H9 (cell line): ENCODE data around the gene PPP1CA. TPM values are rescaled to one million over a fixed set of nuclear protein-coding genes. Genes with fewer than 3 reads are reported as not detected.

Source experiments
- DNase-seq: peaks from one replicate; pipeline ENCODE4 v3.0.0-alpha.2; 2017
- H2AFZ ChIP-seq: one replicate; pipeline ENCODE4 v1.6.1; 2013; ENCODE audit warnings: mild to moderate bottlenecking, low read length, control low read depth, moderate library complexity
- H2AK5ac ChIP-seq: 2 replicates; pipeline ENCODE4 v1.6.1; 2013; ENCODE audit warnings: low read length, control low read depth, mixed read lengths; ENCODE audit not compliant: insufficient read length
- H2BK120ac ChIP-seq: one replicate; pipeline ENCODE4 v1.6.1; 2013; ENCODE audit warnings: low read depth, mild to moderate bottlenecking, low read length, control low read depth, inconsistent platforms; ENCODE audit not compliant: poor library complexity, severe bottlenecking
- H2BK12ac ChIP-seq: 2 replicates; pipeline ENCODE4 v1.6.1; 2013; ENCODE audit warnings: low read length, control low read depth, mixed read lengths, low read depth; ENCODE audit not compliant: insufficient read length
- H2BK15ac ChIP-seq: 2 replicates; pipeline ENCODE4 v1.6.1; 2013; ENCODE audit warnings: low read depth, low read length, control low read depth
- H2BK20ac ChIP-seq: one replicate; pipeline ENCODE4 v1.6.1; 2013; ENCODE audit warnings: low read depth, mild to moderate bottlenecking, low read length, control low read depth, inconsistent platforms; ENCODE audit not compliant: poor library complexity, severe bottlenecking
- H2BK5ac ChIP-seq: 2 replicates; pipeline ENCODE4 v1.6.1; 2013; ENCODE audit warnings: low read length, control low read depth, mixed read lengths; ENCODE audit not compliant: insufficient read length
- H3K14ac ChIP-seq: 2 replicates; pipeline ENCODE4 v1.6.1; 2013; ENCODE audit warnings: low read length, control low read depth; ENCODE audit not compliant: insufficient read depth
- H3K18ac ChIP-seq: 2 replicates; pipeline ENCODE4 v1.6.1; 2013; ENCODE audit warnings: low read depth, mild to moderate bottlenecking, mixed read lengths, low read length, control low read depth; ENCODE audit not compliant: insufficient read length
- H3K23ac ChIP-seq: 2 replicates; pipeline ENCODE4 v1.6.1; 2013; ENCODE audit warnings: low read length, control low read depth, mixed read lengths, low read depth; ENCODE audit not compliant: insufficient read length
- H3K23me2 ChIP-seq: 2 replicates; pipeline ENCODE4 v1.6.1; 2013; ENCODE audit warnings: low read depth, mild to moderate bottlenecking, mixed read lengths, low read length, control low read depth; ENCODE audit not compliant: insufficient read length, poor library complexity, severe bottlenecking
- H3K27ac ChIP-seq: 2 replicates; pipeline ENCODE4 v1.5.1; 2013; ENCODE audit warnings: low read length, control low read depth, mixed read lengths, low read depth; ENCODE audit not compliant: insufficient read length
- H3K27me3 ChIP-seq: 2 replicates; pipeline ENCODE4 v1.6.1; 2013; ENCODE audit warnings: low read length, control low read depth, inconsistent platforms; ENCODE audit not compliant: insufficient read depth
- H3K4ac ChIP-seq: 2 replicates; pipeline ENCODE4 v1.6.1; 2013; ENCODE audit warnings: low read depth, mild to moderate bottlenecking, control low read depth, inconsistent platforms, low read length, moderate library complexity
- H3K4me1 ChIP-seq: 2 replicates; pipeline ENCODE4 v1.6.1; 2013; ENCODE audit warnings: low read length, control low read depth, inconsistent platforms; ENCODE audit not compliant: insufficient read depth
- H3K4me2 ChIP-seq: 2 replicates; pipeline ENCODE4 v1.6.1; 2013; ENCODE audit warnings: low read length, control low read depth, mixed read lengths; ENCODE audit not compliant: insufficient read length, insufficient read depth
- H3K56ac ChIP-seq: 2 replicates; pipeline ENCODE4 v1.6.1; 2013; ENCODE audit warnings: low read depth, mild to moderate bottlenecking, mixed read lengths, low read length, control low read depth; ENCODE audit not compliant: insufficient read length
- H3K79me1 ChIP-seq: 2 replicates; pipeline ENCODE4 v1.6.1; 2013; ENCODE audit warnings: low read depth, mild to moderate bottlenecking, moderate library complexity, low read length, control low read depth, inconsistent platforms; ENCODE audit not compliant: insufficient read depth, poor library complexity, severe bottlenecking
- H3K79me2 ChIP-seq: 2 replicates; pipeline ENCODE4 v1.6.1; 2013; ENCODE audit warnings: low read length, control low read depth, inconsistent platforms; ENCODE audit not compliant: insufficient read depth
- H3K9ac ChIP-seq: 2 replicates; pipeline ENCODE4 v1.6.1; 2013; ENCODE audit warnings: low read length, control low read depth, mixed read lengths; ENCODE audit not compliant: insufficient read length; ENCODE audit errors: extremely low read depth
- H3K9me3 ChIP-seq: one replicate; pipeline ENCODE4 v1.6.1; 2013; ENCODE audit warnings: low read depth, low read length, inconsistent platforms; ENCODE audit not compliant: control insufficient read depth
- H3T11ph ChIP-seq: one replicate; pipeline ENCODE4 v1.6.1; 2013; ENCODE audit warnings: mild to moderate bottlenecking, low read length, control low read depth, inconsistent platforms
- H4K20me1 ChIP-seq: one replicate; pipeline ENCODE4 v1.6.1; 2013; ENCODE audit not compliant: control insufficient read depth, insufficient read length, insufficient read depth
- H4K5ac ChIP-seq: 2 replicates; pipeline ENCODE4 v1.6.1; 2013; ENCODE audit warnings: low read depth, mild to moderate bottlenecking, mixed read lengths, low read length, control low read depth; ENCODE audit not compliant: insufficient read length
- H4K8ac ChIP-seq: replicated peaks from 2 replicates; pipeline ENCODE4 v1.6.1; 2013; ENCODE audit warnings: low read length, control low read depth, mixed read lengths, low read depth; ENCODE audit not compliant: insufficient read length
- H4K91ac ChIP-seq: 2 replicates; pipeline ENCODE4 v1.6.1; 2013; ENCODE audit warnings: low read depth, mild to moderate bottlenecking, moderate library complexity, mixed read lengths, low read length, control low read depth; ENCODE audit not compliant: insufficient read length
- H3K27ac Mint-ChIP-seq, 3 experiments: 2 replicates in 2 of 3; 3 replicates in 1 of 3; pipeline ENCODE4 v1.8.0; 2020 to 2021; ENCODE audit warnings: mixed read lengths in 3 of 3, mild to moderate bottlenecking in 1 of 3, moderate library complexity in 1 of 3
- H3K27me3 Mint-ChIP-seq: 2 replicates; pipeline ENCODE4 v1.8.0; 2021; ENCODE audit warnings: low read depth, mild to moderate bottlenecking, moderate library complexity, mixed read lengths
- H3K36me3 Mint-ChIP-seq, 3 experiments: 2 replicates in 2 of 3; 3 replicates in 1 of 3; pipeline ENCODE4 v1.8.0; 2020 to 2021; ENCODE audit warnings: low read depth in 3 of 3, mixed read lengths in 3 of 3; ENCODE audit not compliant: insufficient read depth in 1 of 3
- H3K4me1 Mint-ChIP-seq, 2 experiments: 2 replicates each; pipeline ENCODE4 v1.8.0; 2020; ENCODE audit warnings: mixed read lengths in 2 of 2
- H3K4me3 Mint-ChIP-seq, 2 experiments: 2 replicates in 1 of 2; 3 replicates in 1 of 2; pipeline ENCODE4 v1.8.0; 2020 to 2021; ENCODE audit warnings: mild to moderate bottlenecking in 2 of 2, mixed read lengths in 2 of 2, moderate library complexity in 1 of 2
- H3K9me3 Mint-ChIP-seq, 2 experiments: 2 replicates in 1 of 2; 3 replicates in 1 of 2; pipeline ENCODE4 v1.8.0; 2020; ENCODE audit warnings: mild to moderate bottlenecking in 2 of 2, mixed read lengths in 2 of 2, moderate library complexity in 1 of 2
- CTCF ChIP-seq: fragments of 200-600 bp; sonication (generic); conservative IDR thresholded peaks from 3 replicates; pipeline ENCODE4 v1.8.0; 2021; ENCODE audit warnings: antibody characterized with exemption, mild to moderate bottlenecking
- WGBS: extraction: QIAGEN DNeasy Blood & Tissue Kit; methylation state at CpG from one replicate; pipeline ENCODE4 v1.1.7; 2013; ENCODE audit warnings: missing lambda C conversion rate, low lambda C conversion rate, mixed read lengths; ENCODE audit not compliant: insufficient read length; ENCODE audit errors: extremely low coverage; 5-methylcytosine and 5-hydroxymethylcytosine counted together
- total RNA-seq: library from RNA; stranded (reverse); gene quantifications from 2 replicates; pipeline ENCODE4 v1.2.1, GENCODE V29; 2021

Gene PPP1CA
- total RNA-seq, 1 experiment from 2014 or later: 205 TPM

- no peak for DNase-seq
- Histone ChIP-seq H3K14ac (no peak overlapping the region), H2AK5ac (no peak overlapping the region), H3K27me3 (no peaks in the 10 kb centered on the region), H3K79me1 (no peaks in the 10 kb centered on the region), H3K4ac (no peak overlapping the region), H2BK120ac (no peak overlapping the region), H3K9me3 (no peaks in the 10 kb centered on the region), H3K27ac (no peak overlapping the region), H2BK12ac (no peak overlapping the region), H3K23me2 (no peaks in the 10 kb centered on the region), H3K9ac (no peak overlapping the region), H4K8ac (no peak overlapping the region), H3K79me2 (no peaks in the 10 kb centered on the region), H3K4me2 (no peak overlapping the region), H4K5ac (no peak overlapping the region), H3K4me1 (no peaks in the 10 kb centered on the region), H3K23ac (no peak overlapping the region), H4K91ac (no peak overlapping the region), H2AFZ (no peak overlapping the region), H3K56ac (no peak overlapping the region), H2BK20ac (no peak overlapping the region), H2BK15ac (no peak overlapping the region), H2BK5ac (no peak overlapping the region), H3T11ph (no peak overlapping the region), H4K20me1 (no peaks in the 10 kb centered on the region), H3K18ac (no peak overlapping the region)
- Mint-ChIP-seq H3K4me1 (peaks cover 23 to 37% of the 10 kb centered on the region in 2 experiments), H3K36me3 (no peaks in the 10 kb centered on the region), H3K4me3 (no peak overlapping the region), H3K27me3 (peaks cover 46% of the 10 kb centered on the region), H3K9me3 (no peaks in the 10 kb centered on the region; a peak in 1 of 5 replicates), H3K27ac (no peak overlapping the region)
- no peak for TF ChIP-seq CTCF
- WGBS: no CpG with 5 or more reads among the region's 9 CpGs
These were observed 11.0 kb upstream of the PPP1CA start for GRCh38 chr11:67412495-67413179.
